Vagina (tissue), 2 donors: ENCODE data around the gene PTPRA.

ENCODE experiments used
- CTCF ChIP-seq, 3 experiments: fragments of 450-650 bp in 2 of 3; fragments of 200-600 bp in 1 of 3; sonication (generic) in 1 of 3; IDR thresholded peaks; one replicate each; pipeline ENCODE4 v1.5.1; 2017 to 2019; ENCODE audit warnings: antibody characterized with exemption in 3 of 3, mild to moderate bottlenecking in 2 of 3, moderate library complexity in 2 of 3
- POLR2AphosphoS5 ChIP-seq, 2 donors: sonication (generic); formaldehyde crosslinking; IDR thresholded peaks; one replicate each; pipeline ENCODE4 v1.9.0; 2017; ENCODE audit warnings: antibody characterized with exemption in 2 of 2, mild to moderate bottlenecking in 2 of 2, low read depth in 1 of 2; ENCODE audit not compliant: insufficient read depth in 1 of 2

GRCh38 chr20:2887715-2888114 is 14.4 kb downstream of the PTPRA start:
- TF ChIP-seq CTCF (IDR thresholded peaks at IDR 0.05) = no peak
- no peak for TF ChIP-seq POLR2AphosphoS5 (IDR thresholded peaks at IDR 0.05; ENCODE audit: insufficient read depth in 1 of 2, low read depth in 1 of 2)
